Measurements from ENCODE around the gene TMEM132C.
"Not testable (repeated sequence)": the region's sequence is repeated elsewhere in the genome, so short reads cannot be mapped to it uniquely, and the experiment has no call there.

Gene TMEM132C

GRCh38 chr12:128557231-128557630 lies 290.3 kb downstream of the TMEM132C start:
- DNase-seq (ENCODE audit: low read depth) = no peak

- DNase-seq (ENCODE audit: low read depth) = no peak
Measured at GRCh38 chr12:128564956-128565355, 298.0 kb downstream of the TMEM132C start.

GRCh38 chr12:128567730-128568129 lies 300.8 kb downstream of the TMEM132C start:
- no peak for DNase-seq (ENCODE audit: low read depth)

GRCh38 chr12:128570191-128571065 lies 303.5 kb downstream of the TMEM132C start:
- DNase-seq (ENCODE audit: low read depth) = no peak

- no peak for DNase-seq (ENCODE audit: low read depth)
Measured at GRCh38 chr12:128571906-128572810, 305.2 kb downstream of the TMEM132C start.

- no peak for DNase-seq (ENCODE audit: low read depth)
Measured at GRCh38 chr12:128573907-128574306, 306.9 kb downstream of the TMEM132C start.

- DNase-seq (ENCODE audit: low read depth) = no peak
Measured at GRCh38 chr12:128578045-128578444, 311.1 kb downstream of the TMEM132C start.

- DNase-seq (ENCODE audit: low read depth) = no peak
Measured at GRCh38 chr12:128581321-128581761, 314.4 kb downstream of the TMEM132C start.

GRCh38 chr12:128583453-128583852 lies 316.5 kb downstream of the TMEM132C start:
- DNase-seq (ENCODE audit: low read depth) = no peak

- DNase-seq (ENCODE audit: low read depth) = no peak
Measured at GRCh38 chr12:128586451-128587029, 319.6 kb downstream of the TMEM132C start.

- no peak for DNase-seq (ENCODE audit: low read depth)
Measured at GRCh38 chr12:128587918-128588317, 320.9 kb downstream of the TMEM132C start.

- DNase-seq (ENCODE audit: low read depth) = no peak
Measured at GRCh38 chr12:128592220-128592744, 325.3 kb downstream of the TMEM132C start.

- DNase-seq (ENCODE audit: low read depth) = no peak
Measured at GRCh38 chr12:128594521-128594920, 327.6 kb downstream of the TMEM132C start.

GRCh38 chr12:128595609-128596008 lies 328.6 kb downstream of the TMEM132C start:
- no peak for DNase-seq (ENCODE audit: low read depth)

- DNase-seq (ENCODE audit: low read depth) = no peak
Measured at GRCh38 chr12:128600886-128601285, 333.9 kb downstream of the TMEM132C start.

- no peak for DNase-seq (ENCODE audit: low read depth)
Measured at GRCh38 chr12:128603573-128604115, 336.7 kb downstream of the TMEM132C start.

GRCh38 chr12:128604219-128604618 lies 337.2 kb downstream of the TMEM132C start:
- DNase-seq (ENCODE audit: low read depth) = not testable (repeated sequence)

GRCh38 chr12:128606051-128606450 lies 339.1 kb downstream of the TMEM132C start:
- no peak for DNase-seq (ENCODE audit: low read depth)

GRCh38 chr12:128606538-128606937 lies 339.6 kb downstream of the TMEM132C start:
- no peak for DNase-seq (ENCODE audit: low read depth)

GRCh38 chr12:128606970-128607369 lies 340.0 kb downstream of the TMEM132C start:
- DNase-seq (ENCODE audit: low read depth) = no peak

GRCh38 chr12:128607641-128608040 lies 340.7 kb downstream of the TMEM132C start:
- no peak for DNase-seq (ENCODE audit: low read depth)

GRCh38 chr12:128609861-128610260 lies 342.9 kb downstream of the TMEM132C start:
- DNase-seq (ENCODE audit: low read depth) = no peak
